ENCODE results near the gene SGCA. TPM values are rescaled to one million over a fixed set of nuclear protein-coding genes. Genes with fewer than 3 reads are reported as not detected.
A peak's percentile ranks its signal among the peaks of the same experiment; 100 is the strongest.

The SGCA gene
- total RNA-seq (1 to 10 TPM in 3 of 9 donors, under 1 TPM in 3, not detected in 3; 0.28 to 3.0 (median 0.95) TPM), polyA plus RNA-seq (1 to 10 TPM in 2 of 3 donors, not detected in 1; 5.2 to 5.5 TPM)
- long read RNA-seq, donor 1, partial matches to known transcripts: 66 of 73 reads
- long read RNA-seq, donor 1, other reads (novel, unspliced or antisense): 7 of 73 reads
- long read RNA-seq, donor 2, partial matches to known transcripts: 267 of 276 reads
- long read RNA-seq, donor 2, other reads (novel, unspliced or antisense): 9 of 276 reads
- long read RNA-seq, donor 3, partial matches to known transcripts: 187 of 194 reads
- long read RNA-seq, donor 3, other reads (novel, unspliced or antisense): 6 of 194 reads
- long read RNA-seq, donor 4: 0 reads
- long read RNA-seq, donor 5, partial matches to known transcripts: 0 of 2 reads
- long read RNA-seq, donor 5, other reads (novel, unspliced or antisense): 0 of 2 reads
- long read RNA-seq, donor 6, partial matches to known transcripts: 1 of 10 reads
- long read RNA-seq, donor 6, other reads (novel, unspliced or antisense): 1 of 10 reads
- long read RNA-seq, donor 7, partial matches to known transcripts: 348 of 350 reads
- long read RNA-seq, donor 7, other reads (novel, unspliced or antisense): 0 of 350 reads
- long read RNA-seq, donor 8, partial matches to known transcripts: 1,537 of 1,547 reads
- long read RNA-seq, donor 8, other reads (novel, unspliced or antisense): 10 of 1,547 reads
- long read RNA-seq, donor 9, partial matches to known transcripts: 460 of 460 reads
- long read RNA-seq, donor 9, other reads (novel, unspliced or antisense): 0 of 460 reads
- long read RNA-seq, donor 10, partial matches to known transcripts: 3,030 of 3,052 reads
- long read RNA-seq, donor 10, other reads (novel, unspliced or antisense): 22 of 3,052 reads

DNA sequence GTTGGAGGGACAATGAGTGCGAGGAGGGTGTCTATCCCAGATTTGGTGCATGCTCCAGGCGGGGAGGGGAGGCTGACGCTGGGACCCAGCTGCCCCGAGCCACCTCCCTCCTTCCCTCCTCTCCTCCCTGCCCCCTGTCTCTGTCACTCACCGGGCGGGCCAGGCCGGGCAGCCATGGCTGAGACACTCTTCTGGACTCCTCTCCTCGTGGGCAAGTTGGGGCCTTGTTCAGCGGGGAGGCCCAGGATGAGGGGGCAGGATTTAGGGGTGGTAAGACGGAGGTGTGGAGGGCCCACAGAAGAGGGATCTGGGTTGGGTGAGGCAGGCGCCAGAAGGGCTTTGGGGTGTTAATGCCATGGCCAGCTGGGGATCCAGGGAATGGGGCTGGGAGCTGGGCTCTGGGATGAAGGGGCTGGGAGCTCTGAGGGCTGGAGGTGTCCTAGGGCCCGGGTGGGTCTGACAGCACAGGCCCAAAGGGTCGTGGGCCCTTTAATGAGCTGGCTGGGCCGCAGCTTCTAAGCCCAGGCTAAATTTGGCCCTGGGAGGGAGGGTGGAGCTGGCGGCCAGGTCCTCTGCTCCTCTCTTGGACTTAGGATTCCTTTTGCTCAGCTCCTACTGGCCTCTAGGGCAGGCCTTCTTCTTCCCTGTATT is at the start of gene SGCA:
SGCA (plus strand) TSS at position 139 of the 651 bp plus-strand sequence; CDS start at position 175, 36 bp downstream.
- no peak within 1 kb of the TSS for H3K27ac ChIP-seq

GRCh38 chr17:50117202-50118051 is 48.4 kb upstream of the SGCA start:
- peaks cover 2 to 20% of the 10 kb centered on the region in 2 donors for H3K4me1 ChIP-seq (replicated peaks in 1 of 2)
- intact Hi-C loops (cut with DNase I): no loop called here
- WGBS, 4 donors: 12 to 36% (median 18%) methylated on average over 9 to 64 of the region's 64 CpGs
- TF ChIP-seq POLR2A (IDR thresholded peaks at IDR 0.05) (no peak), CTCF (IDR thresholded peaks at IDR 0.05) (peak in 5 of 6 experiments; percentile 52 to 88 (median 70))
- DNase-seq: peak; percentile 53 to 76 (median 66)
- H3K36me3 ChIP-seq (replicated peaks in 1 of 2): no peaks in the 10 kb centered on the region
- H3K27ac ChIP-seq: no peak overlapping the region
- H3K9me3 ChIP-seq (replicated peaks in 1 of 3): no peaks in the 10 kb centered on the region
- peak overlapping the region in 1 of 4 donors; percentile 31 for H3K4me3 ChIP-seq
- H3K27me3 ChIP-seq: no peaks in the 10 kb centered on the region

More for the DNA sequence above, at the start of gene SGCA:
- intact Hi-C loops (cut with DNase I): no loop called here
- H3K36me3 ChIP-seq (replicated peaks in 1 of 2): no peaks in the 10 kb centered on the region
- 69 to 80% (median 72%) methylated on average over 13 to 15 of the region's 15 CpGs for WGBS, 4 donors
- H3K4me1 ChIP-seq (replicated peaks in 1 of 2): peaks cover 0 to 7% of the 10 kb centered on the region in 2 donors
- H3K4me3 ChIP-seq: no peak within 1 kb of the TSS
- no peaks in the 10 kb centered on the region for H3K9me3 ChIP-seq (replicated peaks in 1 of 3)
- DNase-seq: no peak
- H3K27me3 ChIP-seq: no peaks in the 10 kb centered on the region
- TF ChIP-seq POLR2A (IDR thresholded peaks at IDR 0.05): no peak
- TF ChIP-seq CTCF (IDR thresholded peaks at IDR 0.05): no peak

- WGBS, 4 donors: 86 to 93% (median 89%) methylated on average over 12 to 23 of the region's 23 CpGs
- Histone ChIP-seq H3K4me1 (replicated peaks in 1 of 2) (peaks cover 0 to 12% of the 10 kb centered on the region in 2 donors), H3K36me3 (replicated peaks in 1 of 2) (no peaks in the 10 kb centered on the region), H3K27ac (no peak overlapping the region), H3K27me3 (no peaks in the 10 kb centered on the region), H3K4me3 (no peak overlapping the region), H3K9me3 (replicated peaks in 1 of 3) (no peaks in the 10 kb centered on the region)
- intact Hi-C loops (cut with DNase I): no loop called here
- peak in 2 of 7 donors; percentile 32 to 35 for DNase-seq
- no peak for TF ChIP-seq CTCF (IDR thresholded peaks at IDR 0.05)
- TF ChIP-seq POLR2A (IDR thresholded peaks at IDR 0.05): no peak
These were observed 47.6 kb upstream of the SGCA start for GRCh38 chr17:50118076-50118827.
